ENCODE results near the gene MYO18B.

MYO18B gene

DNA sequence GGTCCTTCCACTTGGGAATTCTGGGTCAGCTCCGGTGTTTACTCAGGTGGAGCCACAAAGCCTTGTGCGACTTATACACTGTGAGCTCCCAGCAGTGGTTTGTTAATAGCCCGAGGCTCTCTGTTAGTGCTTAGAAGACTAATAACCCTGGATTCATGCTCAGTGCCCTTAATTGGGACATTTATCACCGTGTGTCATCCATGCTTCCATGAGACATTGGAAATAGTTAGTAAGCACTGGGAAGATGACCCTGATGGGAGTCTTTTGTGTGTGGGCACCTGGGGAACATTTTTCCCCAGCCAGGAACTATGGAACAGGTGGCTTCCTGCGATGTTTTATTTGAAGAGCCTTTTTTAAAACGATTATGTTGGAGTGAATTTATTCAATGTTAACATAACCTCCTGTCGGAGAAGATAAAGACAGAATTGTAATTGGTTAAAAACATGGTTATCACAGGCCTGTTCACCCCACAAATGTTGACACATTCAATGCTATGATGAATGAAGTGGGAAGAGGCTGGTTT lies 188.9 kb downstream of the MYO18B start:
- no peak overlapping the region for H3K9ac ChIP-seq (ENCODE audit: low read depth, low read length)
- H3K27ac ChIP-seq (ENCODE audit: low read depth, low read length), result peak overlapping the region; percentile 1
- no peaks in the 10 kb centered on the region for H3K9me3 ChIP-seq (ENCODE audit: control insufficient read depth, insufficient read depth, low read length)
- peaks cover 57% of the 10 kb centered on the region for H3K4me1 ChIP-seq (ENCODE audit: control insufficient read depth, insufficient read depth, low read length)
- H3K4me3 ChIP-seq (ENCODE audit: low read depth, low read length), result no peak overlapping the region
- no peaks in the 10 kb centered on the region for H3K36me3 ChIP-seq (ENCODE audit: control insufficient read depth, insufficient read depth, low read length)
- no peaks in the 10 kb centered on the region for H3K27me3 ChIP-seq (ENCODE audit: control insufficient read depth, insufficient read depth, low read length)

DNA sequence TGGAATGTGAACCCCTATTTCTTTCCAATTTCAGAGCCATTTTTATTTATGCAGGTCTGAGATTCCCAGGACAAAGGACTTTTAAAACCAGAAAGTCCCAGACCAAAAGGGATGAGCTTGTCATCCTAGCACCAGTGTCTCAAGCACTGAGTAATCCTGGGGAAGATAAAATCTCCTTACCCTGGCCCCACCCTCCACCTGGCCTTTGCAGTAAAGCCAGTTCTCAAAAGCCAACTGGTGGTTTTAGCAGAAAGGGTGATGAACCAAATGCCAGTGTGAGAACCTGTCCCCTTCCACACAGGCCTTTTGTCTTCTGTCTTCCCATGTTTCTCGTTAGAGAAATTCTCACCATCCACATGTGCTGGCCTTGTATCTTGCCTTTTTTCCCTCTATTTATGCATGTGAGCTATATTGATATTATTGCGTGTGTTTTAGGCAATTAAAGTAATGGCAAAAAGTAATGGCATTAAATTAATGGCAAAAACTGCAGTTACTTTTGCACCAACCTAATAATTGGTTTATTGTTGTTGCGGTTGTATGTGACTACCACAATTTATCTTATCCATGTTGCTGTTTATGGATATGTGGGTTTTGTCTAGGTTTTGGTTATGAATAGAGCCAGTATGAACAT lies 191.3 kb downstream of the MYO18B start:
- H3K4me3 ChIP-seq (ENCODE audit: low read depth, low read length), result no peak overlapping the region
- H3K9ac ChIP-seq (ENCODE audit: low read depth, low read length), result no peak overlapping the region
- H3K9me3 ChIP-seq (ENCODE audit: control insufficient read depth, insufficient read depth, low read length), result no peaks in the 10 kb centered on the region
- peaks cover 62% of the 10 kb centered on the region for H3K4me1 ChIP-seq (ENCODE audit: control insufficient read depth, insufficient read depth, low read length)
- no peaks in the 10 kb centered on the region for H3K27me3 ChIP-seq (ENCODE audit: control insufficient read depth, insufficient read depth, low read length)
- H3K36me3 ChIP-seq (ENCODE audit: control insufficient read depth, insufficient read depth, low read length), result no peaks in the 10 kb centered on the region
- H3K27ac ChIP-seq (ENCODE audit: low read depth, low read length), result no peak overlapping the region

DNA sequence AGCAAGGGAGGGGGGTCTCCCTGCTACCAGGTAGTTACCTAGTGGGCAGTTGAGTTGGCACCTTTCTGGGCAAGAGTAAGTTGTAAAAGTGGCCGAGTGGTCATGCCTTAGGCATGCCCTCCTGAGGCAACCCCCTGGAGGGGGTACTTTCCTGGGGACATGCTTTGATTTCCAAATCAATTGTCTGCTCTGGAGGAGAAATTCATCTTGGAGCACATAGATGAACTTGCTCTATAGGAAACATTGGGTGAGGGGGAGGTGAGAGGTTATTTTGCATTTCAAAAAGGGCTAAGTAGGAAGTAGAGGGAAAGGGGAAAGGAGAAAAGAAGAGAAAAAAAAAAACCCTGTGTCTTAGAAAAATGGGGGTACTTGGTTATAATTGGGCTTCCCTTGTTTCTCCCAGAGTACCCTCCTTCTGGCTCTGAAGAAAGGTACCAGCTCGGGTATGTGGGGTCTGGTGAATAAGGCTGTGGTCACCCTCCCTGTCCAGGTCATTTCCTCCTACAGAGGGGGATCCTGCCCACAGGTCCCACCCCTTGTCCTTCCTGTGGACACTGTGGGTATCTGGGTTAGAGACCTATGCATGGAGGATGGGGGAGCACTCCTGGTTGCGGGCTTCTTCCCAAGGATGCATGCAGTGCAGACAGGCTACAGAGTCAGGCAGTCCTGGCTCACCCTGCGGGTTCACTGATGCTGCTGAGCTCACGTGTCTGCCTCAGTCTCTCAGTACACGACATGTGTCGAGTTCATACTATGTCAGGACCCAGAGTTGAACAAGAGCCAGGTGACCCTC lies 193.5 kb downstream of the MYO18B start:
- Histone ChIP-seq H3K4me3 (ENCODE audit: low read depth, low read length) (peak overlapping the region; percentile 5; the same call in 1 of the 2 replicates), H3K27me3 (ENCODE audit: control insufficient read depth, insufficient read depth, low read length) (no peaks in the 10 kb centered on the region)

DNA sequence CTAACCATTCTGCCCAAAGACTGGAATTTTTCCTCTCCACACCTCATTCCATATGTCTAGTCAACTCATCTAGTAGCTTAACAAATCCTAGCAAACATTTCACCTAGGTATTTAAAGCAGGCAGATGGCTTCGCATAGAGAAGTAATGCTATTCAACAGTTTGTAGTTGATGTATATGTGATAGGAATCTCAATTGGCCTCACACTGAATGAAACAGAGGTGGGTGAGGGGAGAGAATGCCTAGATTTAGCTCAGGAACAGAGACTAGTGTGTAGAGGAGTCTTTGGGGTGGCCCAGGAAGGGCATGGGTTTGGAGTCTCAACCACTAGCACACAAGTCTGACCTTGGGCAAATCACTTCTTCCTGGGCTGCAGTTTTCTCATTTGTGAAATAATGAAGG lies 196.2 kb downstream of the MYO18B start:
- Histone ChIP-seq H3K9me3 (ENCODE audit: control insufficient read depth, insufficient read depth, low read length) (no peaks in the 10 kb centered on the region), H3K36me3 (ENCODE audit: control insufficient read depth, insufficient read depth, low read length) (no peaks in the 10 kb centered on the region), H3K4me1 (ENCODE audit: control insufficient read depth, insufficient read depth, low read length) (peaks cover 53% of the 10 kb centered on the region), H3K27ac (ENCODE audit: low read depth, low read length) (no peak overlapping the region), H3K9ac (ENCODE audit: low read depth, low read length) (no peak overlapping the region), H3K27me3 (ENCODE audit: control insufficient read depth, insufficient read depth, low read length) (no peaks in the 10 kb centered on the region), H3K4me3 (ENCODE audit: low read depth, low read length) (no peak overlapping the region)

More for the DNA sequence above, 193.5 kb downstream of the MYO18B start:
- Histone ChIP-seq H3K4me1 (ENCODE audit: control insufficient read depth, insufficient read depth, low read length) (peaks cover 47% of the 10 kb centered on the region), H3K9me3 (ENCODE audit: control insufficient read depth, insufficient read depth, low read length) (no peaks in the 10 kb centered on the region), H3K27ac (ENCODE audit: low read depth, low read length) (peak overlapping the region; percentile 63), H3K9ac (ENCODE audit: low read depth, low read length) (peak overlapping the region; percentile 2; the same call in 1 of the 2 replicates), H3K36me3 (ENCODE audit: control insufficient read depth, insufficient read depth, low read length) (no peaks in the 10 kb centered on the region)

DNA sequence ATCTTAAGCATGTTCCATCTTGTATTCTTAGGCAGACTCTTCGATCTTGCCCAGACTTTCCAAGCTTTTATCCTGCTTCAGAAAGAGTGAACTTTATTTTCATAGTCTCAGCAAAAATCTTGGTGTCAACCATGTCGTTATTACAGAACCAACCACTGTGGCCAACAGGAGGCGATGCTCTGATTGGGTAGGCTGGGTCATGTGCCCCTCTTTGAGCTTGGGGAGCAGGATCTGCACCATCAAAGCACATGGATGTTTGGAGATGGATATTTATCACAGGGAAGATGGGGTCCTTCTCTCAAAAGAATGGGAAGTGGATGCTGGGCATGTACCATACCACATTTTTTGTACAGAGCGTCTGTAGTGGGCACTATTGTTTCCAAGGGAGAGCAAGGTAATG lies 197.4 kb downstream of the MYO18B start:
- H3K4me3 ChIP-seq (ENCODE audit: low read depth, low read length), result no peak overlapping the region
- H3K9me3 ChIP-seq (ENCODE audit: control insufficient read depth, insufficient read depth, low read length), result no peaks in the 10 kb centered on the region
- H3K27me3 ChIP-seq (ENCODE audit: control insufficient read depth, insufficient read depth, low read length), result no peaks in the 10 kb centered on the region
- H3K4me1 ChIP-seq (ENCODE audit: control insufficient read depth, insufficient read depth, low read length), result peaks cover 41% of the 10 kb centered on the region
- H3K9ac ChIP-seq (ENCODE audit: low read depth, low read length), result no peak overlapping the region
- H3K27ac ChIP-seq (ENCODE audit: low read depth, low read length), result no peak overlapping the region
- H3K36me3 ChIP-seq (ENCODE audit: control insufficient read depth, insufficient read depth, low read length), result no peaks in the 10 kb centered on the region

DNA sequence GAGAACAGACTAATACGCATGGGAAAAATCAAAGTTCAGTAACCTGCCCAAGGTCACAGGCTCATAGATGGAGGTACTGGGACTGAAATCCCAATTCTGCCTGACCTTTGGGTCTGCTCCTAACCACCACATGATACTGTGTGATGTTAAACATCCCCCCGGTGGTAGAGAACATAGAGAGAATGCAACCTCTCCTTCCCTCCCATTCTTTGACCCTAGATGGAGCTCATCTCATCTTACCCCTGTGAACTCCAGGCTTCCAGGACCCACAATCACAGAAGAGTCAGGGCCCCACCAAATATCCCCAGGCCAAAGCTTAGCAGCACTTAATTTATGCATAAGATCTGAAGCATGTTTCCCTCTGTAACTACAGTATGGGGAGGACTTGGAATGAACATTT lies 198.5 kb downstream of the MYO18B start:
- peaks cover 31% of the 10 kb centered on the region for H3K4me1 ChIP-seq (ENCODE audit: control insufficient read depth, insufficient read depth, low read length)
- no peaks in the 10 kb centered on the region for H3K9me3 ChIP-seq (ENCODE audit: control insufficient read depth, insufficient read depth, low read length)
- H3K27me3 ChIP-seq (ENCODE audit: control insufficient read depth, insufficient read depth, low read length), result no peaks in the 10 kb centered on the region

DNA sequence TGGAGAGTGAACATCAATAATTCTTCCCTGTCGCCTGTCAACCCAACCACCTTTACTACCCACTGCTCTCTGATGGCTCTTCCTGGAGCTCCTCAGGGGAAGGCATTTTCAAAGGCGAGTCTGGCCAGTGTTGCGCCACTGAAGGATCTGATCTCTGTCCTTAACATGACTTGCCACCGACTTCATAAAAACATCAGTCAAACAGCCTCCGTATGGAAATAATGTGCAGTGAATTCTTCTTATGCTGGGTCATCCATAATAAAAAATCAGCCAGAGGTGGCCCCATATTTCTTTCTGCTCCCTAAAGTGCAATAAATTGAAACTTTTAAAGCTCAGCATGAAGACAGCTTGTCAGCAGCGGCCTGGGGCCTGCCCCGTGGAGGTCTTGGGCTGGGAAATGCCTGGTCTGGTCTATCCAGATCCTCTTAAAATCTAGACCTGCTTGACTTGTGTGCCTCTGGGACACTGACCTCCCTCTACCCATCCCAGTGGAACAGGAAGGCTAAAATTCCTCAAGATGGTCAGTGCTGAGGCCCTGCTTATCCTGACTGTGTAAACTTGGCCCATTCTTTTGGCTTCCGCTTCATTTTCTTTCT lies 199.5 kb downstream of the MYO18B start:
- Histone ChIP-seq H3K4me3 (ENCODE audit: low read depth, low read length) (no peak overlapping the region), H3K9ac (ENCODE audit: low read depth, low read length) (no peak overlapping the region), H3K27ac (ENCODE audit: low read depth, low read length) (no peak overlapping the region), H3K27me3 (ENCODE audit: control insufficient read depth, insufficient read depth, low read length) (no peaks in the 10 kb centered on the region), H3K36me3 (ENCODE audit: control insufficient read depth, insufficient read depth, low read length) (no peaks in the 10 kb centered on the region), H3K9me3 (ENCODE audit: control insufficient read depth, insufficient read depth, low read length) (no peaks in the 10 kb centered on the region), H3K4me1 (ENCODE audit: control insufficient read depth, insufficient read depth, low read length) (peaks cover 21% of the 10 kb centered on the region)

More for the DNA sequence above, 198.5 kb downstream of the MYO18B start:
- no peaks in the 10 kb centered on the region for H3K36me3 ChIP-seq (ENCODE audit: control insufficient read depth, insufficient read depth, low read length)
- H3K9ac ChIP-seq (ENCODE audit: low read depth, low read length), result no peak overlapping the region
- no peak overlapping the region for H3K4me3 ChIP-seq (ENCODE audit: low read depth, low read length)
- no peak overlapping the region for H3K27ac ChIP-seq (ENCODE audit: low read depth, low read length)

DNA sequence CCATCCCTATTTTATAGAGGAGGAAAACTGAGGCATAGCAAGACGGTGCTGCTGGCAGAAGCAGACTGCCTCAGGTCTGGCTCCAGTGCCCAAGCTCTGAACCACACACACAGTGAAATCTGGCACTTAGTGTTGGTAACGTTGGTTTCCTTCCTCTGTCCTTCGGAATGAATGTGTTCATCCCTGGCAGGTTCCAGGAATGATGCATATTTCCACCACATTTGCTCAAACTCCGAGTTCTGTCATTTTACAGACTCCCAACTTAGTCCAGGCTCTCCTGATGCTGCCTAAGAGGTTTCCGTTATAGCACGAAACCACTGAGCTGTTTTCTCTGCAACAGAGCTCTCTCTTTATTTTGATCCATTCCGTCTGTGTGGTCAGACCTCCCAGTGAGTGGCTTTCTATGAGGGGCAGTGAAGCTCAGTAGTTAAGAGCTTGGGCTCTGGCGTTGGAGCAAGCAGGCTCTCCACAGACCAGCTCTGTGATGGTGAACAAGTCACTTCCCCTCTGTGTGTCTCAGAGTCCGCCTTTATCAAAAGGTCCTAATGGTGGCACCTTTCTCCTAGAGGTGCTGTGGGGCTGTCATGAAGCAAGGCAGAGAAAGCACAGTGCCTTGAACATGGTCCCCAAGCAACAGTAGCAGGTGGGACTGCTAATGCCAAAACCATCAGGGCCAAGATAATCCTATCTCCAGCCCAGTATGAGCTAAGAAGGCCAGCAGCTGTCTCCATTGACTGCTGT lies 200.3 kb downstream of the MYO18B start:
- Histone ChIP-seq H3K27me3 (ENCODE audit: control insufficient read depth, insufficient read depth, low read length) (no peaks in the 10 kb centered on the region), H3K27ac (ENCODE audit: low read depth, low read length) (peak overlapping the region; percentile 46), H3K9ac (ENCODE audit: low read depth, low read length) (no peak overlapping the region), H3K9me3 (ENCODE audit: control insufficient read depth, insufficient read depth, low read length) (no peaks in the 10 kb centered on the region), H3K4me3 (ENCODE audit: low read depth, low read length) (no peak overlapping the region), H3K36me3 (ENCODE audit: control insufficient read depth, insufficient read depth, low read length) (no peaks in the 10 kb centered on the region), H3K4me1 (ENCODE audit: control insufficient read depth, insufficient read depth, low read length) (peaks cover 19% of the 10 kb centered on the region)

DNA sequence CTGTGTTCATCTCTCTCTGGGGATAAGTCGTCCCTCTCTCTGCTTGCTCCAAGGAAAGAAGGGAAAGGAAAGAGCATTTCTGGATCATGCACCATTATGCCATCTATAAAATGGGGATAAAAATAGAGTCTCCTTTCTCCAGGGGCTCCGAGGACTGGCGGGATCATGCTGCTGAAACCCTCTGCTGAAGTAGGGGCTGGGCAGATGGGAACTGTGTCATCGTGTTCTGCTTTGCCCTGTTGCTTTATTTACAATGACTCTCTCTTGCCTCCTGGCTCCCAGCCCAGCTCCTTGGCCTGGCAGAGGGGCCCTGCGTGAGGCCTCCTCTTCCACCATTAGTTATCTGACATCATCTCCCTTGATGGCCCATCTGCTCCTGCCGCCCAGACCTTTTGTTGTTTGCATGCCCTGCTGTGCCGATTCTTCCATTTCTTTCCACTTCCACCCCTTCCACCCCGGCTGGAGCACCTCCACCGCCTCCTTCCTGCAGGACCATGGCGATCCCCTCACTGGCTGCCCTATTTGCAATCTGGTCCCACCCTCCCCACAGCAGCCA lies 200.9 kb downstream of the MYO18B start:
- H3K9me3 ChIP-seq (ENCODE audit: control insufficient read depth, insufficient read depth, low read length), result no peaks in the 10 kb centered on the region
- H3K27me3 ChIP-seq (ENCODE audit: control insufficient read depth, insufficient read depth, low read length), result no peaks in the 10 kb centered on the region
- H3K36me3 ChIP-seq (ENCODE audit: control insufficient read depth, insufficient read depth, low read length), result no peaks in the 10 kb centered on the region
- H3K9ac ChIP-seq (ENCODE audit: low read depth, low read length), result no peak overlapping the region
- H3K4me1 ChIP-seq (ENCODE audit: control insufficient read depth, insufficient read depth, low read length), result peaks cover 18% of the 10 kb centered on the region
- no peak overlapping the region for H3K4me3 ChIP-seq (ENCODE audit: low read depth, low read length)
- H3K27ac ChIP-seq (ENCODE audit: low read depth, low read length), result peak overlapping the region; percentile 46

DNA sequence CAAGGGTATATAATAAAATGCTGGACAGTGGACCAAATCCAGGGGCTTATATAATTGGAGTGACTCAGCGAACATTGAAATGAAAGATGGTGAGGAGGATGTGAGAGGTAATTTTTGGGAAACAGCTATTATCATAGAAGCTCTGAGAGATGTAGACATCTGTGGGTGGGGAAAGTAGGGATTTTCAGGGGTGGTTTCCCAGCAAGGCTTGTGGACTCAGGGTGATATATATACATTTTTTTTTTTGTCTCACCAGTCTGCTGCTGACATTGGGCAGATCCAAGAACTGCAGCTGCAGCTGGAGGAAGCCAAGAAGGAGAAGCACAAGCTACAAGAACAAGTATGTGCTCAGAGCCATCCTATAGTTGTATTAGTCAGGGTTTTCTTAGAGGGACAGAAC lies 208.1 kb downstream of the MYO18B start:
- Histone ChIP-seq H3K4me3 (ENCODE audit: low read depth, low read length) (no peak overlapping the region), H3K27me3 (ENCODE audit: control insufficient read depth, insufficient read depth, low read length) (no peaks in the 10 kb centered on the region), H3K9me3 (ENCODE audit: control insufficient read depth, insufficient read depth, low read length) (no peaks in the 10 kb centered on the region), H3K4me1 (ENCODE audit: control insufficient read depth, insufficient read depth, low read length) (no peaks in the 10 kb centered on the region), H3K36me3 (ENCODE audit: control insufficient read depth, insufficient read depth, low read length) (no peaks in the 10 kb centered on the region), H3K9ac (ENCODE audit: low read depth, low read length) (no peak overlapping the region), H3K27ac (ENCODE audit: low read depth, low read length) (no peak overlapping the region)

Measured in HUES48 (cell line).